D721Med (cell line): ENCODE measurements around the gene RS1.

Source experiments
- DNase-seq: peaks from one replicate; pipeline ENCODE4 v3.0.0; 2011; ENCODE audit warnings: low spot score; ENCODE audit not compliant: insufficient read length
- FAIRE-seq: peaks from 2 replicates; lab custom pipeline; 2011; peaks lifted over from hg19 to GRCh38; lab: Jason Lieb, UNC
- CTCF ChIP-seq: IDR thresholded peaks from 2 replicates; pipeline ENCODE4 v1.5.1; 2012; ENCODE audit warnings: mild to moderate bottlenecking, control low read depth; ENCODE audit not compliant: insufficient read depth; ENCODE audit errors: missing control alignments

Gene RS1

DNA sequence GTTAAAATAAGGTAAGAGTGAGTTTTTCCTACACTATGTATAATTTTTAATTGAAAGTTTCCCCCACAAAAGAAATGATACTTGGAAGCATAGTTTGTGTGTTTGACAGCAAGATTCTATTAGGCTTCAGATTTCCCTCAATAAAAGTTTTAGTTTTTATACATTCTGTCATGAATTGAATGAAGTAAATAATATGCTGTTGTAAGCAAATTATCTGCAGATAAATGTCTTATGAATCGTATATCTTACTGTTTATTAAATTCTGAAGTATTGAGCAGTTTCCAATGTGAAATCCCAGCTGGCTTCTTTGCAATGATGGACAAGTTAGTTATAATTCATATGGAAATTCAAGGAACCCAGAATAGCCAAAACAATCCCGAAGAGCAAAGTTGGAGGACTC, 33.5 kb downstream of the RS1 start:
- FAIRE-seq (no peak), DNase-seq (no peak)
- TF ChIP-seq CTCF = no peak

DNA sequence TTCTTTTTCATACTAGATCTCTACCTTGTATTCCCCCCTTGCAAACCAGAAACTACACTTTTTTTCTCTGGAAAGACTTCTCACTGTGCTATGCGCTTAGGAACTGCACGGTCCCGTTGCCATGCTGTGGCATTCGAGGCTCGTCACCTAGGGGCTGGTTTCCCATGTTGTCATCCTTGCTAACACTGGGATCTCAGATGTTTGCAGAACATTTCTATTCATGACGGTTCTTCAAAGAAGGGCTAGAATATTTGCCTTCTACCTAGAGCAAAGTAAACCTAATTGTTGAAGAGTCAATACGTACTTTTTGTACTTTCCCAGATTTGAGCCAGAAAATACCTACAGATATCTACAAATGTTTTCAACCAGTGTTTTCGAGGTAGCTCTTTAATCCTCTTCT, 41.0 kb downstream of the RS1 start:
- FAIRE-seq = no peak

DNA sequence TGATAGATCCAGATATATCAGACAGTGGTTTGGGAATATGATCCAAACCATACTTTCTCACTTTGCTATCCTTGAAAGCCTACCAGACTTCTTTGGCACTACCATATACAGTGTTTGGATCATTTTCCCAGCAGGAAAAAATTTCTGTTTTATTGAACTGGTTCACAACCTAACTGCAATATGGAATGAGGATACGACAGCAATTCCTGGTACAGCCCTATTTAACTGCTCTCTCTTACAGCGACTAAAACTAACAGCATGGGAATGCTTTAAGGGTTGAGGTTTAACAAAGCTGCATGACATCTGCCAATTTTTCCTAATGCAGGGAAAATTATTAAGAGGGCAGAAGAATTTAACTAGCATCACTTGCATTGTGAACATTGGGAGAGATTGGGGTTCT, 47.3 kb downstream of the RS1 start:
- FAIRE-seq (no peak), DNase-seq (no peak)
- no peak for TF ChIP-seq CTCF

More for the DNA sequence above, 41.0 kb downstream of the RS1 start:
- TF ChIP-seq CTCF = no peak
- no peak for DNase-seq

- DNase-seq (no peak), FAIRE-seq (no peak)
- TF ChIP-seq CTCF = no peak
Measured at GRCh38 chrX:18620349-18620748, 51.6 kb downstream of the RS1 start.

- FAIRE-seq (no peak), DNase-seq (no peak)
- TF ChIP-seq CTCF = no peak
Measured at GRCh38 chrX:18619288-18619687, 52.6 kb downstream of the RS1 start.

DNA sequence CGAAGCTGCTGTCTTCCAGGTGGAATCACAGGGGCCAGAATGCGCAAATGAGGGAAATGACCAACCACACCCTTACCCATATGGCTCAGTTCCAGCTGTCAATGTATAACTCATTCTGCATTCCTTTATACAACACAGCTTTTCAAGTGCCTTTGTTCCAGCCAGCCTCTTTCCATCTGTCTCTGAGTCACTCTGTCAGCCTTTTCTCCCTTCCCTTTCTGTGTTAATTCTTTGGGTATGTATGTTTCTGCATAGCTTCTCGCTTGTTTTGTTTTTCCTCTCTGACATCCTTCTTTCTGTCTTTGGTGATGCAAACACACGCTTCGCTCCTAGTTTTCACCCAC, 54.5 kb downstream of the RS1 start:
- no peak for TF ChIP-seq CTCF
- FAIRE-seq (no peak), DNase-seq (no peak)

- FAIRE-seq (no peak), DNase-seq (no peak)
- no peak for TF ChIP-seq CTCF
Measured at GRCh38 chrX:18616688-18617406, 55.1 kb downstream of the RS1 start.
